PC-3 (cell line): ENCODE measurements around the gene LYRM4.

Experiments used
- CTCF ChIP-seq: fragments of 300-600 bp; sonication (generic); conservative IDR thresholded peaks from 2 replicates; pipeline ENCODE4 v1.5.1; 2017; ENCODE audit warnings: antibody characterized with exemption, low read depth, mild to moderate bottlenecking, low read length
- EZH2 ChIP-seq: fragments of 300-600 bp; sonication (generic); IDR thresholded peaks from one replicate; pipeline ENCODE4 v1.6.1; 2017; ENCODE audit warnings: antibody characterized with exemption, mild to moderate bottlenecking, low read length; ENCODE audit not compliant: unreplicated experiment
- EZH2phosphoT487 ChIP-seq: fragments of 300-600 bp; sonication (generic); IDR thresholded peaks from 2 replicates; pipeline ENCODE4 v1.6.1; 2018; ENCODE audit warnings: mild to moderate bottlenecking, antibody characterized with exemption, low read length, borderline replicate concordance

- no peak for TF ChIP-seq CTCF
- no peak for TF ChIP-seq EZH2phosphoT487
- TF ChIP-seq EZH2, result no peak
Observed at GRCh38 chr6:5231289-5231688, 29.5 kb downstream of the LYRM4 start.
